Heart right ventricle (tissue), 16 donors: ENCODE results near the gene SMARCC1. TPM values are rescaled to one million over a fixed set of nuclear protein-coding genes. Genes with fewer than 3 reads are reported as not detected.

Source experiments
- ATAC-seq, 8 donors: fragments of 200-7000 bp; cut with Tn5 transposase; one replicate each; pipeline ENCODE4 v1.9.1; 2020; ENCODE audit warnings: mild to moderate bottlenecking in 8 of 8, moderate library complexity in 8 of 8, moderate number of reproducible peaks in 1 of 8
- DNase-seq, 2 donors: peaks; one replicate each; pipeline ENCODE4 v3.0.0-alpha.2; 2020
- H3K27ac ChIP-seq, 10 donors: fragments of 200-600 bp; sonication (generic) in 2 of 10; one replicate each; pipeline versions ENCODE4 v1.5.0 to v1.8.0; 2020 to 2022; ENCODE audit warnings: mild to moderate bottlenecking in 3 of 10
- H3K27me3 ChIP-seq, 7 donors: fragments of 200-600 bp; one replicate each; pipeline ENCODE4 v1.8.0; 2021 to 2022; ENCODE audit warnings: mild to moderate bottlenecking in 2 of 7
- H3K36me3 ChIP-seq, 9 donors: fragments of 200-600 bp; sonication (generic) in 1 of 9; one replicate each; pipeline versions ENCODE4 v1.5.0 to v1.8.0; 2020 to 2022; ENCODE audit warnings: mild to moderate bottlenecking in 2 of 9
- H3K4me1 ChIP-seq, 9 donors: fragments of 200-600 bp; sonication (generic) in 1 of 9; one replicate each; pipeline versions ENCODE4 v1.5.0 to v1.8.0; 2020 to 2022; ENCODE audit warnings: mild to moderate bottlenecking in 4 of 9
- H3K4me3 ChIP-seq, 10 donors: fragments of 200-600 bp; sonication (generic) in 2 of 10; one replicate each; pipeline versions ENCODE4 v1.5.0 to v1.8.0; 2020 to 2022; ENCODE audit warnings: mild to moderate bottlenecking in 7 of 10, moderate library complexity in 2 of 10
- H3K9me3 ChIP-seq, 11 donors: fragments of 200-600 bp in 10 of 11; sonication (generic) in 2 of 11; one replicate each; pipeline versions ENCODE4 v1.5.0 to v1.8.0; 2013 to 2022; ENCODE audit warnings: mild to moderate bottlenecking in 2 of 11, control low read depth in 1 of 11, moderate library complexity in 1 of 11
- CTCF ChIP-seq, 9 donors: fragments of 200-600 bp; sonication (generic) in 2 of 9; IDR thresholded peaks; one replicate each; pipeline versions ENCODE4 v1.5.0 to v1.8.0; 2021 to 2022; ENCODE audit warnings: antibody characterized with exemption in 9 of 9, mild to moderate bottlenecking in 5 of 9, moderate library complexity in 1 of 9
- whole genome bisulfite sequencing, 2 donors: extraction: QIAGEN DNeasy Blood & Tissue Kit; methylation state at CpG; one replicate each; pipeline ENCODE4 v1.1.7; 2013; ENCODE audit warnings: inconsistent platforms in 1 of 2; 5-methylcytosine and 5-hydroxymethylcytosine counted together
- intact Hi-C, 10 donors: fragments of 100-400 bp; cut with DNase I; formaldehyde crosslinking; loops; one replicate each; pipeline versions ENCODE4 v1.11.1 to v1.14.2; 2022
- polyA plus RNA-seq, 2 donors: library from polyadenylated mRNA; stranded (reverse); fragments of 200-250 nt; gene quantifications; one replicate each; pipeline ENCODE4 v1.2.3, GENCODE V29; 2013
- total RNA-seq, 10 donors: library from RNA; stranded (reverse); fragmentation: NEBNext Ultra II Directional in 3 of 10; extraction: Animal tissue kit (Norgen Biotek cat#: 25700) in 3 of 10; gene quantifications; one replicate each; pipeline versions ENCODE4 v1.2.1 to v1.2.4, GENCODE V29; 2021 to 2023
- donor health status: Arrhythmogenic right ventricular cardiomyopathy.
- donor health status: ischemic (EF 13 %, LVEDD 7.1; RV severe dilation, severe dysfunction).
- donor health status: healthy with polysubstance abuse.
- donor health status: DM: no; HTN: yes; CAD: no.
- donor health status: DM: no; HTN: no; CAD: no.
- donor health status: ischemic (EF 25% LVEDD 6.9; RV normal size, moderate dysfunction).
- donor health status: ischemic (EF 25% LVEDD 5.7; RV mildly dilated, moderate dysfunction).
- donor health status: healthy.
- donor health status: DM: yes; HTN: yes; CAD: no.
- donor health status: Ischemic cardiomyopathy.
- donor health status: ischemic (EF 35%, LVEDD 5.7; RV mildly dilated, moderate dysfunction).
- donor health status: nonischemic (EF 11% LVEDD 7.7; RV severe dilation, severe dysfunction).
- donor health status: DM: yes; HTN: yes; CAD: no.
- donor health status: PGD.
- donor health status: ischemic (EF 29% LVEDD 5.4; RV normal size, mild dysfunction).
- donor health status: nonischemic (EF 23%, LVEDD 6.1; RV moderate dilation, normal function).

Gene SMARCC1
- total and polyA plus RNA-seq, 12 donors = 6.4 to 34.9 (median 24.3) TPM

GRCh38 chr3:47629770-47630169 lies 151.9 kb downstream of the SMARCC1 start:
- H3K27me3 ChIP-seq = no peaks in the 10 kb centered on the region
- TF ChIP-seq CTCF (IDR thresholded peaks at IDR 0.05) = no peak
- WGBS, 2 donors = 82 to 90% methylated on average over 6 of the region's 6 CpGs
- DNase-seq = no peak
- intact Hi-C loops = no loop called here
- no peaks in the 10 kb centered on the region for H3K9me3 ChIP-seq
- peaks cover 0 to under 1% (median 0%) of the 10 kb centered on the region in 9 donors for H3K4me1 ChIP-seq
- H3K27ac ChIP-seq = no peak overlapping the region
- ATAC-seq = no peak
- no peak overlapping the region for H3K4me3 ChIP-seq
- H3K36me3 ChIP-seq = peaks cover 0 to 99% (median 20%) of the 10 kb centered on the region in 9 donors

GRCh38 chr3:47628426-47628825 lies 153.3 kb downstream of the SMARCC1 start:
- ATAC-seq (no peak), DNase-seq (no peak)

GRCh38 chr3:47622671-47623461 lies 158.8 kb downstream of the SMARCC1 start:
- DNase-seq (no peak), ATAC-seq (no peak)
- TF ChIP-seq CTCF (IDR thresholded peaks at IDR 0.05) = no peak
- intact Hi-C loops = no loop called here
- no peaks in the 10 kb centered on the region for H3K4me1 ChIP-seq
- no peaks in the 10 kb centered on the region for H3K9me3 ChIP-seq
- peaks cover 0 to 100% (median 21%) of the 10 kb centered on the region in 9 donors for H3K36me3 ChIP-seq
- no peaks in the 10 kb centered on the region for H3K27me3 ChIP-seq
- no peak overlapping the region for H3K4me3 ChIP-seq
- no peak overlapping the region for H3K27ac ChIP-seq
- 87 to 90% methylated on average over 3 of the region's 3 CpGs for WGBS, 2 donors

More at GRCh38 chr3:47628426-47628825, 153.3 kb downstream of the SMARCC1 start:
- Histone ChIP-seq H3K9me3 (no peaks in the 10 kb centered on the region), H3K4me1 (no peaks in the 10 kb centered on the region), H3K27me3 (no peaks in the 10 kb centered on the region), H3K4me3 (no peak overlapping the region), H3K36me3 (peaks cover 0 to 99% (median 24%) of the 10 kb centered on the region in 9 donors), H3K27ac (no peak overlapping the region)
- 92 to 94% methylated on average over 6 of the region's 6 CpGs for WGBS, 2 donors
- TF ChIP-seq CTCF (IDR thresholded peaks at IDR 0.05) = no peak
- intact Hi-C loops = no loop called here

- WGBS, 2 donors = 79 to 85% methylated on average over 5 of the region's 5 CpGs
- no peaks in the 10 kb centered on the region for H3K9me3 ChIP-seq
- no peaks in the 10 kb centered on the region for H3K27me3 ChIP-seq
- intact Hi-C loops = no loop called here
- peaks cover 0 to 17% (median 7%) of the 10 kb centered on the region in 9 donors for H3K4me1 ChIP-seq
- DNase-seq (no peak), ATAC-seq (no peak)
- TF ChIP-seq CTCF (IDR thresholded peaks at IDR 0.05) = no peak
- H3K4me3 ChIP-seq = no peak overlapping the region
- no peak overlapping the region for H3K27ac ChIP-seq
- peaks cover 0 to 91% (median 19%) of the 10 kb centered on the region in 9 donors for H3K36me3 ChIP-seq
Measured at GRCh38 chr3:47617086-47618010, 164.3 kb downstream of the SMARCC1 start.
